HG03196 (cell line): Measurements from ENCODE around the gene PLPPR1.

ENCODE experiments used
- ATAC-seq: cut with Tn5 transposase; IDR thresholded peaks from one replicate; pipeline ENCODE4 v1.9.1; 2021; ENCODE audit not compliant: unreplicated experiment

Gene PLPPR1

GRCh38 chr9:101372327-101373118, 344.0 kb downstream of the PLPPR1 start:
- ATAC-seq = no peak
